Uterus (tissue), 4 donors: ENCODE measurements around the gene PLIN4. TPM values are rescaled to one million over a fixed set of nuclear protein-coding genes. Genes with fewer than 3 reads are reported as not detected.

ENCODE experiments used
- DNase-seq, 2 donors: peaks; one replicate each; pipeline ENCODE4 v3.0.0-alpha.2; 2019 to 2020
- H3K27ac ChIP-seq, 2 donors: fragments of 200-600 bp; sonication (generic); 1 replicate in 1 of 2; 2 replicates in 1 of 2; pipeline ENCODE4 v1.5.1; 2016 to 2018
- H3K27me3 ChIP-seq, 2 donors: fragments of 200-600 bp; sonication (generic); one replicate each; pipeline ENCODE4 v1.5.1; 2018 to 2019; ENCODE audit warnings: control low read depth in 1 of 2
- H3K36me3 ChIP-seq, 2 donors: fragments of 200-600 bp; sonication (generic); one replicate each; pipeline ENCODE4 v1.5.1; 2019; ENCODE audit warnings: control low read depth in 1 of 2
- H3K4me1 ChIP-seq, 2 donors: fragments of 200-600 bp; sonication (generic); one replicate each; pipeline ENCODE4 v1.5.1; 2018 to 2019; ENCODE audit warnings: control low read depth in 1 of 2
- H3K4me3 ChIP-seq, 2 donors: fragments of 200-600 bp; sonication (generic); 1 replicate in 1 of 2; 2 replicates in 1 of 2; pipeline ENCODE4 v1.5.1; 2018 to 2019; ENCODE audit warnings: mild to moderate bottlenecking in 1 of 2
- H3K9me3 ChIP-seq, 2 donors: fragments of 200-600 bp; sonication (generic); one replicate each; pipeline ENCODE4 v1.5.1; 2019; ENCODE audit warnings: control low read depth in 1 of 2
- POLR2A ChIP-seq, 2 donors: fragments of 450-650 bp; IDR thresholded peaks; one replicate each; pipeline ENCODE4 v1.6.1; 2016; ENCODE audit warnings: antibody characterized with exemption in 2 of 2, mild to moderate bottlenecking in 1 of 2, moderate library complexity in 1 of 2
- intact Hi-C: fragments of 100-400 bp; cut with DNase I; formaldehyde crosslinking; loops from one replicate; pipeline ENCODE4 v1.15.1; 2023; ENCODE audit warnings: low total_unique reads
- total RNA-seq, 4 donors: library from RNA; depleted of rRNA in 3 of 4; stranded (reverse); fragments of >200 nt in 3 of 4; gene quantifications; one replicate each; pipeline versions ENCODE4 v1.1.0 to v1.2.4, GENCODE V29; 2014 to 2023
- TF ChIP-seq, protein P1 (sequence below), 4 experiments: fragments of 200-600 bp in 2 of 4; fragments of 450-650 bp in 2 of 4; sonication (generic) in 2 of 4; IDR thresholded peaks; one replicate each; pipeline ENCODE4 v1.5.1; 2016 to 2019; ENCODE audit warnings: antibody characterized with exemption in 4 of 4, mild to moderate bottlenecking in 2 of 4, moderate library complexity in 1 of 4
- donor health status: DM: yes; HTN: yes; CAD: no.

Gene PLIN4
- total RNA-seq, 4 donors from 2014 or later = 7.9 to 78.3 (median 16.2) TPM

- no peaks in the 10 kb centered on the region for H3K9me3 ChIP-seq
- no peak overlapping the region for H3K4me3 ChIP-seq
- TF ChIP-seq, protein P1, sequence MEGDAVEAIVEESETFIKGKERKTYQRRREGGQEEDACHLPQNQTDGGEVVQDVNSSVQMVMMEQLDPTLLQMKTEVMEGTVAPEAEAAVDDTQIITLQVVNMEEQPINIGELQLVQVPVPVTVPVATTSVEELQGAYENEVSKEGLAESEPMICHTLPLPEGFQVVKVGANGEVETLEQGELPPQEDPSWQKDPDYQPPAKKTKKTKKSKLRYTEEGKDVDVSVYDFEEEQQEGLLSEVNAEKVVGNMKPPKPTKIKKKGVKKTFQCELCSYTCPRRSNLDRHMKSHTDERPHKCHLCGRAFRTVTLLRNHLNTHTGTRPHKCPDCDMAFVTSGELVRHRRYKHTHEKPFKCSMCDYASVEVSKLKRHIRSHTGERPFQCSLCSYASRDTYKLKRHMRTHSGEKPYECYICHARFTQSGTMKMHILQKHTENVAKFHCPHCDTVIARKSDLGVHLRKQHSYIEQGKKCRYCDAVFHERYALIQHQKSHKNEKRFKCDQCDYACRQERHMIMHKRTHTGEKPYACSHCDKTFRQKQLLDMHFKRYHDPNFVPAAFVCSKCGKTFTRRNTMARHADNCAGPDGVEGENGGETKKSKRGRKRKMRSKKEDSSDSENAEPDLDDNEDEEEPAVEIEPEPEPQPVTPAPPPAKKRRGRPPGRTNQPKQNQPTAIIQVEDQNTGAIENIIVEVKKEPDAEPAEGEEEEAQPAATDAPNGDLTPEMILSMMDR (IDR thresholded peaks at IDR 0.05) = no peak
- TF ChIP-seq POLR2A (IDR thresholded peaks at IDR 0.05) = no peak
- no peaks in the 10 kb centered on the region for H3K4me1 ChIP-seq
- no peak overlapping the region for H3K27ac ChIP-seq
- intact Hi-C loops = no loop called here
- DNase-seq = no peak
- no peaks in the 10 kb centered on the region for H3K36me3 ChIP-seq
- H3K27me3 ChIP-seq = no peaks in the 10 kb centered on the region
These were observed 53.3 kb downstream of the PLIN4 start for GRCh38 chr19:4464815-4465581.

DNA sequence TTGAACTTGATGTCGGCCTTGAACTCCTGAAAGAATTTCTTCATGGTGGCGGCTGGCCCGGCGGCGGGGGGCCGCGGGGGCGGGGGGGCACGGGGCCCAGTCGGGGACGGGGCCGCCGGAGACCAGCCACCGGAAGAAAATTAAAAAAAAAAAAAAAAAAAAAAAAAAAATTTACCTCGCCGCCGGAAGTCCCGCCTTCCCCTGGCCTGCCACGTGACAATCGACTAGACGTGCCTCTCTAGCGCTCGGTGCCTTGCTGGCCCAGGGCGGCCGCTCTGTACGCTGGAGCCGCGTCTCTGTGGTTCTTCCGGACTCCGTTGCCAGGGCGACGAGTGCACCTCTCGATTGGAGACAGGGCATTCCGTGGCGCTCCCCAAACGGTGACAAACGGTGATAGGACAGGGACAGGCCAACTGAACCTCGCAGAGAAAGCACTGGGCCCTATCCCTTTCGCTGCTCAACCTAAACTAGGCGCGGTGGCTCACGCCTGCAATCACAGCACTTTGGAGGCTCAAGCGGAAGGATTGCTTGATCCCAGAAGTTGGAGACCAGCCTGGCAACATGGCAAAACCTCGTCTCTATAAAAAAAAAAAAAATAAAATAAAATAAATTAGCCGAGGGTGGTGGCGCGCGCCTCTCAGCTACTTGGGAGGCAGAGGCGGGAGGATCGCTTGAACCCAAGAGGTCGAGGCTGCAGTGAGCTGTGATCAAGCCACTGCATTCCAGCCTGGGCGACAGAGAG, 60.5 kb downstream of the PLIN4 start, which contains the start of gene UBXN6:
TSS of gene UBXN6 (minus strand) at position 141 of the 742 bp plus-strand sequence. CDS start at position 44, 97 bp downstream.
- H3K9me3 ChIP-seq = no peaks in the 10 kb centered on the region
- no peak for TF ChIP-seq POLR2A (IDR thresholded peaks at IDR 0.05)
- TF ChIP-seq, protein P1 (IDR thresholded peaks at IDR 0.05) = peak in 2 of 4 experiments; percentile 33 to 46
- H3K27me3 ChIP-seq = no peaks in the 10 kb centered on the region
- peak within 1 kb of the TSS; percentile 88 to 91 for H3K4me3 ChIP-seq
- no peaks in the 10 kb centered on the region for H3K36me3 ChIP-seq
- peak within 1 kb of the TSS; percentile 95 to 99 for H3K27ac ChIP-seq
- peaks cover 0 to 22% of the 10 kb centered on the region in 2 donors for H3K4me1 ChIP-seq
- intact Hi-C loops = no loop called here
- peak; percentile 97 for DNase-seq

DNA sequence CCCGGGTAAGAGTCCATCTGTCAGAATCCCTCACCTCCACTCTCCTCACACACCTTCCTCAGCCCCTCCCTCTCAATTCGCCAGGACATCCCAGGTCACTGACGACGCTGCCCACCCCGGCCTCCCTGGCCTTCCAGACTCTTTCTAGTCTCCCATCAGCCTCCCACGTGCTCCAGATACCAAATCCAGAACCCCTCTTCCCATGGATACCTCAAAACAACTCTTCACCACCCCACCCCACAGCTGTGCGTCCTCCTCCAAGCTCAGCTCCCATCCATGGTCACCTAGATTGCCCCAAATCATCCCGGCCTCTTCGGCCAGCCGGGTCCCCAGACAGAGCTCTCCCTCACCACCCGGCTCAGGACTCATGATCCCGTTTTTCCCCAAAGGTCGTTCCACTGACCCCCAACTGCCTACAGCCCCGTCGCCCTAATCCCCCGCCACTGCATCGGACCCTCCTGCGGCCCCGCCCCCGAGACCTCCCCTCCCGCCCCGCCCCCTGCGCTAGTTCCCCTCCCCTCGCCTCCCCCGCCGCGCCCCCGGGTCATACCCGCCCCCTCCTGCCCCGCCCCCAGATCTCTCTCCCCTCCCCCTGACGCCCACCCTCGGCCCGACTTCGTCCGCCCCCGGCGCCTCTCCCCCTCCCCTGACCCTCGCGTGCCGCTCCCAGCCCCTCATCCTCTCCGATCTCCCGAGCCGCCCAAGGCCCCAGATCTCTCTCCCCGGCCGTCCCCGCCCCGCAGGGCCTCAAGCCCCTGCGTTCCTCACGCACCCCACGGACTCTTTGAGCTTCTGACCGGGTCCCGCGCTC, 61.2 kb downstream of the PLIN4 start:
- intact Hi-C loops = no loop called here
- no peaks in the 10 kb centered on the region for H3K27me3 ChIP-seq
- no peaks in the 10 kb centered on the region for H3K36me3 ChIP-seq
- peak overlapping the region; percentile 88 to 91 for H3K4me3 ChIP-seq
- peak; percentile 53 to 61 for DNase-seq
- H3K9me3 ChIP-seq = no peaks in the 10 kb centered on the region
- peak overlapping the region; percentile 95 to 99 for H3K27ac ChIP-seq
- H3K4me1 ChIP-seq = peaks cover 0 to 22% of the 10 kb centered on the region in 2 donors
- TF ChIP-seq, protein P1 (IDR thresholded peaks at IDR 0.05) = no peak
- TF ChIP-seq POLR2A (IDR thresholded peaks at IDR 0.05) = no peak

DNA sequence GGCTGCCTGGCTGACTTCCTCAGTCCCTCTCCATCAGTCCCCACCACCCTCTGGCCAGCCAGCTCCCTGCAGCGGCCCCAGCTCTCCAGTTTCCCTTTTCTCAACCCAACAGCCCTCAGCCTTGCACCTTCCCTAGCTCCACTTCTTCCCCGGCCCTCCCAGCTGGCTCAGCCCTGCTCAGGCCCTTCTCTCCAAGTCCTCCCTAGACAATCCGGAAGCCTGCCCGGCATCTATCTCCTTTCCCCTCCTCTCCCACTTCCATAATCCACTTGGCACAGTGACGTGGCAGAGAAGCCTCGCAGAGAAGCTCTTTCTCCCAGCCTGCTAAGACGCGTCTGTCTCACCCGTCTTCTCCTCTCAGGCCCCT, 61.8 kb downstream of the PLIN4 start:
- TF ChIP-seq, protein P1 (IDR thresholded peaks at IDR 0.05) = no peak
- no peak for TF ChIP-seq POLR2A (IDR thresholded peaks at IDR 0.05)
- H3K27ac ChIP-seq = peak overlapping the region; percentile 95 to 99
- H3K9me3 ChIP-seq = no peaks in the 10 kb centered on the region
- no peaks in the 10 kb centered on the region for H3K36me3 ChIP-seq
- DNase-seq = no peak
- intact Hi-C loops = no loop called here
- H3K4me3 ChIP-seq = peak overlapping the region; percentile 88 to 91
- peaks cover 0 to 22% of the 10 kb centered on the region in 2 donors for H3K4me1 ChIP-seq
- no peaks in the 10 kb centered on the region for H3K27me3 ChIP-seq
